A549 (cell line): Measurements from ENCODE around the gene MYRIP. TPM values are rescaled to one million over a fixed set of nuclear protein-coding genes. Genes with fewer than 3 reads are reported as not detected.

Experiments used
- ATAC-seq, 2 experiments: fragments of 200-7000 bp in 1 of 2; fragments of >200 bp in 1 of 2; cut with Nextera tagmentation in 1 of 2; cut with Tn5 transposase in 1 of 2; 3 replicates each; pipeline versions ENCODE4 v1.8.0 to v1.9.1; 2018 to 2020; ENCODE audit warnings: mild to moderate bottlenecking in 1 of 2, moderate library complexity in 1 of 2
- CTCF ChIA-PET: fragments of 300-600 bp; sonication (Branson Sonifier 250); formaldehyde crosslinking; extraction: SDS; loops from one replicate; lab custom pipeline; 2021; ENCODE audit warnings: antibody characterized with exemption, inconsistent platforms; lab: Yijun Ruan, JAX
- POLR2A ChIA-PET: fragments of 350-600 bp; formaldehyde crosslinking; extraction: SDS; loops from one replicate; lab custom pipeline; 2021; ENCODE audit warnings: antibody characterized with exemption, inconsistent platforms; lab: Yijun Ruan, JAX
- DNase-seq, 2 experiments: peaks; one replicate each; pipeline versions ENCODE4 v3.0.0 to v3.0.0-alpha.2; 2011 to 2016; ENCODE audit warnings: low read depth in 1 of 2, low spot score in 1 of 2
- FAIRE-seq: peaks from 2 replicates; lab custom pipeline; 2011; peaks lifted over from hg19 to GRCh38; lab: Jason Lieb, UNC
- H3K27ac ChIP-seq, 2 experiments: fragments of >200 bp; sonication (Bioruptor Twin); formaldehyde crosslinking; 3 replicates each; pipeline ENCODE4 v1.5.1; 2016 to 2017
- H3K4me1 ChIP-seq: fragments of >200 bp; sonication (Bioruptor Twin); formaldehyde crosslinking; 3 replicates; pipeline ENCODE4 v1.6.1; 2016
- H3K4me2 ChIP-seq: fragments of >200 bp; sonication (Bioruptor Twin); formaldehyde crosslinking; 3 replicates; pipeline ENCODE4 v1.6.1; 2016
- H3K4me3 ChIP-seq: fragments of >200 bp; sonication (Bioruptor Twin); formaldehyde crosslinking; 3 replicates; pipeline ENCODE4 v1.5.1; 2016
- H3K9me3 ChIP-seq: fragments of >200 bp; sonication (Bioruptor Twin); formaldehyde crosslinking; 3 replicates; pipeline ENCODE4 v1.6.1; 2016
- CBX2 ChIP-seq: fragments of 200-600 bp; sonication (generic); IDR thresholded peaks from 2 replicates; pipeline ENCODE4 v1.6.1; 2016; ENCODE audit warnings: low read depth, mild to moderate bottlenecking, borderline replicate concordance
- CEBPB ChIP-seq, 2 experiments: fragments of >200 bp in 1 of 2; sonication (Bioruptor Twin) in 1 of 2; formaldehyde crosslinking in 1 of 2; IDR thresholded peaks; 2 replicates each; pipeline ENCODE4 v1.6.1; 2012 to 2016
- CHD4 ChIP-seq: fragments of 200-600 bp; sonication (generic); IDR thresholded peaks from 2 replicates; pipeline ENCODE4 v1.6.1; 2016; ENCODE audit warnings: antibody characterized with exemption, mild to moderate bottlenecking, borderline replicate concordance
- CTCF ChIP-seq: fragments of >200 bp; sonication (Bioruptor Twin); formaldehyde crosslinking; IDR thresholded peaks from 3 replicates; pipeline ENCODE4 v1.5.1; 2016
- EP300 ChIP-seq, 2 experiments: fragments of >200 bp; sonication (Bioruptor Twin); formaldehyde crosslinking; IDR thresholded peaks; 2 replicates in 1 of 2; 3 replicates in 1 of 2; pipeline ENCODE4 v1.6.1; 2016 to 2017
- FOSB ChIP-seq: fragments of 250-450 bp; sonication (Bioruptor Pico); IDR thresholded peaks from 2 replicates; pipeline ENCODE4 v1.5.0; 2020; ENCODE audit warnings: mild to moderate bottlenecking, moderate library complexity
- GATA3 ChIP-seq: IDR thresholded peaks from 2 replicates; pipeline ENCODE4 v1.6.1; 2012; ENCODE audit warnings: borderline replicate concordance
- HOXA7 ChIP-seq: fragments of 250-450 bp; sonication (Bioruptor Pico); IDR thresholded peaks from 2 replicates; pipeline ENCODE4 v1.5.0; 2020; ENCODE audit warnings: mild to moderate bottlenecking, moderate library complexity
- HOXB13 ChIP-seq: fragments of 250-450 bp; sonication (Bioruptor Pico); IDR thresholded peaks from 2 replicates; pipeline ENCODE4 v1.5.0; 2020; ENCODE audit warnings: low read depth, mild to moderate bottlenecking, moderate library complexity
- HOXB5 ChIP-seq: fragments of 250-450 bp; sonication (Bioruptor Pico); IDR thresholded peaks from 2 replicates; pipeline ENCODE4 v1.5.0; 2020; ENCODE audit warnings: mild to moderate bottlenecking, moderate library complexity
- JUN ChIP-seq, 2 experiments: fragments of >200 bp; sonication (Bioruptor Twin); formaldehyde crosslinking; IDR thresholded peaks; 2 replicates in 1 of 2; 3 replicates in 1 of 2; pipeline ENCODE4 v1.6.1; 2016 to 2017
- MAFK ChIP-seq: fragments of 450-650 bp; IDR thresholded peaks from 2 replicates; pipeline ENCODE4 v1.6.1; 2014; ENCODE audit not compliant: partially characterized antibody
- MAZ ChIP-seq: fragments of 150-350 bp; IDR thresholded peaks from 2 replicates; pipeline ENCODE4 v1.6.1; 2014; ENCODE audit warnings: antibody characterized with exemption, low read depth, low read length, borderline replicate concordance
- MYC ChIP-seq: IDR thresholded peaks from 2 replicates; pipeline ENCODE4 v1.6.1; 2012; ENCODE audit warnings: mild to moderate bottlenecking, inconsistent platforms, low read length, improper control_type of control experiment, borderline replicate concordance
- NFE2L2 ChIP-seq: fragments of 150-350 bp; conservative IDR thresholded peaks from 2 replicates; pipeline ENCODE4 v1.6.1; 2014; ENCODE audit warnings: low read length
- POLR2AphosphoS2 ChIP-seq: conservative IDR thresholded peaks from 2 replicates; pipeline ENCODE4 v1.6.1; 2012; ENCODE audit warnings: low read length, improper control_type of control experiment, inconsistent platforms
- RARB ChIP-seq: fragments of 250-450 bp; sonication (Bioruptor Pico); IDR thresholded peaks from 2 replicates; pipeline ENCODE4 v1.8.0; 2021; ENCODE audit warnings: mild to moderate bottlenecking, moderate library complexity
- RCOR1 ChIP-seq: fragments of 150-350 bp; IDR thresholded peaks from 2 replicates; pipeline ENCODE4 v1.6.1; 2014; ENCODE audit warnings: antibody characterized with exemption, low read length, low read depth
- SREBF2 ChIP-seq: fragments of 450-650 bp; IDR thresholded peaks from 2 replicates; pipeline ENCODE4 v1.6.1; 2014; ENCODE audit warnings: mild to moderate bottlenecking, moderate library complexity
- TP53 ChIP-seq: fragments of 250-450 bp; sonication (Bioruptor Pico); IDR thresholded peaks from 2 replicates; pipeline ENCODE4 v1.5.0; 2021; ENCODE audit warnings: mild to moderate bottlenecking, moderate library complexity
- ZNF302 ChIP-seq: fragments of 250-450 bp; sonication (Bioruptor Pico); IDR thresholded peaks from 2 replicates; pipeline ENCODE4 v1.9.0; 2021; ENCODE audit warnings: inconsistent platforms, mild to moderate bottlenecking, moderate library complexity
- WGBS: methylation state at CpG from one replicate; pipeline ENCODE4 v1.1.6; 2017; ENCODE audit errors: missing lambda C conversion rate; 5-methylcytosine and 5-hydroxymethylcytosine counted together
- polyA plus RNA-seq, 4 experiments: library from polyadenylated mRNA; depleted of rRNA in 3 of 4; stranded (reverse); fragments of >200 nt; fragmentation: RNase III in 1 of 4; extraction: RNeasy Plus Mini Kit Qiagen cat#74134 plus additional on column Dnase treatment in 1 of 4; gene quantifications; 2 replicates in 3 of 4; 3 replicates in 1 of 4; pipeline ENCODE4 v1.2.3, GENCODE V29; 2011 to 2017

The MYRIP gene
- polyA plus RNA-seq, 2 of the 4 experiments (the other 2 are of a cell fraction), result not detected

GRCh38 chr3:40148827-40149226 lies 339.4 kb downstream of the MYRIP start:
- CTCF ChIA-PET, result no interaction called here
- ATAC-seq (no peak), DNase-seq (no peak), FAIRE-seq (no peak)
- no peak overlapping the region for H3K27ac ChIP-seq
- WGBS, result 15% methylated on average over 2 of the region's 2 CpGs
- no peak overlapping the region for H3K4me3 ChIP-seq
- no peaks in the 10 kb centered on the region for H3K9me3 ChIP-seq
- no peaks in the 10 kb centered on the region for H3K4me1 ChIP-seq
- TF ChIP-seq TP53 (CRISPR knock-in tag) (no peak), SREBF2 (no peak), RCOR1 (no peak), CTCF (no peak), HOXB5 (CRISPR knock-in tag) (no peak)
- no peak overlapping the region for H3K4me2 ChIP-seq
- POLR2A ChIA-PET, result no interaction called here

- POLR2A ChIA-PET, result no interaction called here
- 0% methylated on average over 1 of the region's 1 CpG for WGBS
- Histone ChIP-seq H3K27ac (no peak overlapping the region), H3K9me3 (no peaks in the 10 kb centered on the region), H3K4me2 (no peak overlapping the region), H3K4me3 (no peak overlapping the region)
- DNase-seq (no peak), ATAC-seq (no peak)
- TF ChIP-seq CHD4 (no peak), HOXB13 (CRISPR knock-in tag) (no peak), MAZ (no peak), FOSB (CRISPR knock-in tag) (no peak), POLR2AphosphoS2 (no peak), HOXA7 (CRISPR knock-in tag) (no peak), ZNF302 (CRISPR knock-in tag) (no peak), GATA3 (no peak), EP300 (IDR thresholded peaks at IDR 0.05) (no peak), JUN (IDR thresholded peaks at IDR 0.05) (no peak), CEBPB (IDR thresholded peaks at IDR 0.05) (no peak), RARB (CRISPR knock-in tag) (no peak)
- TF ChIP-seq, all 56 proteins: peak for 0
- H3K4me1 ChIP-seq, result no peaks in the 10 kb centered on the region
- FAIRE-seq, result no peak
- CTCF ChIA-PET, result interaction anchor here (1.1 kb wide), 1 partner anchor 26 kb away, joined by 4 read pairs; no protein-coding TSS in a partner anchor
Measured at GRCh38 chr3:40152482-40153133, 343.2 kb downstream of the MYRIP start.

- FAIRE-seq (no peak), DNase-seq (no peak), ATAC-seq (no peak)
- ChIA-PET POLR2A (no interaction called here), CTCF (interaction anchor here (1.0 kb wide), 1 partner anchor 18 kb away, joined by 3 read pairs; no protein-coding TSS in a partner anchor)
- Histone ChIP-seq H3K4me2 (no peak overlapping the region), H3K9me3 (no peaks in the 10 kb centered on the region), H3K4me1 (no peaks in the 10 kb centered on the region), H3K27ac (no peak overlapping the region), H3K4me3 (no peak overlapping the region)
- TF ChIP-seq POLR2AphosphoS2, result no peak
- peak; percentile 70 for TF ChIP-seq MAFK
- TF ChIP-seq EP300 (IDR thresholded peaks at IDR 0.05), result no peak
- no peak for TF ChIP-seq CBX2
- no peak for TF ChIP-seq MYC
- no peak for TF ChIP-seq TP53 (CRISPR knock-in tag)
- no peak for TF ChIP-seq CEBPB (IDR thresholded peaks at IDR 0.05)
- TF ChIP-seq JUN (IDR thresholded peaks at IDR 0.05), result no peak
- TF ChIP-seq NFE2L2, result no peak
- 76% methylated on average over 6 of the region's 6 CpGs for WGBS
Measured at GRCh38 chr3:40160933-40161332, 351.5 kb downstream of the MYRIP start.
